Measurements from ENCODE around the gene AGFG2.
"Not testable (repeated sequence)": the region's sequence is repeated elsewhere in the genome, so short reads cannot be mapped to it uniquely, and the experiment has no call there.

Gene AGFG2

DNA sequence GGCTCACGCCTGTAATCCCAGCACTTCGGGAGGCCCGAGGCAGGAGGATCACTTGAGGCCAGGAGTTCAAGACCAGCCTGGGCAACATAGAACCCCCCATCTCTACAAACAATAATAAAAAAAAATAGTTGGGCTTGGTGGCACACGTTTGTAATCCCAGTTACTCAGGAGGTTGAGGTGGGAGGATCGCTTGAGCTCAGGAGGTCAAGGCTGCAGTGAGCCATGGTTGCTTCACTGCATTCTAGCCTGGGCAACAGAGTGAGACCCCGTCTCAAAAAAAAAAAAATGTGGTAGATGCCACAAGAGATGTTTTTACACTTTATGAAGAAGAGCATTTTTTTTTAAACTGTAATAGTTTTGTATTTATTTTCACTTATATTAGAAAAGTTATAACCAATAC, 42.5 kb upstream of the AGFG2 start:
- no peaks in the 10 kb centered on the region for H3K36me3 ChIP-seq (ENCODE audit: control insufficient read depth in 2 of 2, insufficient read depth in 1 of 2, low read length in 2 of 2)
- H3K27ac ChIP-seq (ENCODE audit: extremely low read depth, low read depth, low read length) = no peak overlapping the region
- no peaks in the 10 kb centered on the region for H3K4me1 ChIP-seq (ENCODE audit: control insufficient read depth, insufficient read depth, low read length)
- H3K9me3 ChIP-seq (ENCODE audit: control insufficient read depth, insufficient read depth, low read depth, low read length) = no peaks in the 10 kb centered on the region
- TF ChIP-seq GLIS1 (tag by site-specific recombination; IDR thresholded peaks at IDR 0.05) = no peak
- TF ChIP-seq ZNF202 (tag by site-specific recombination; IDR thresholded peaks at IDR 0.05; ENCODE audit: borderline replicate concordance) = no peak
- TF ChIP-seq ZNF121 (tag by site-specific recombination; IDR thresholded peaks at IDR 0.05) = peak; percentile 36; the same call in 1 of the 2 replicates
- no peak overlapping the region for H3K4me3 ChIP-seq (ENCODE audit: low read depth, low read length)
- ChIA-PET POLR2A (interaction anchor here (0.7 kb wide), 1 partner anchor 59 kb away, joined by 4 read pairs; no protein-coding TSS in a partner anchor), CTCF (interaction anchor here (0.6 to 2.7 kb wide), 7 partner anchors 14 to 835 kb away, joined by 3 to 16 read pairs (median 4); partner anchors contain the start of gene NYAP1)

DNA sequence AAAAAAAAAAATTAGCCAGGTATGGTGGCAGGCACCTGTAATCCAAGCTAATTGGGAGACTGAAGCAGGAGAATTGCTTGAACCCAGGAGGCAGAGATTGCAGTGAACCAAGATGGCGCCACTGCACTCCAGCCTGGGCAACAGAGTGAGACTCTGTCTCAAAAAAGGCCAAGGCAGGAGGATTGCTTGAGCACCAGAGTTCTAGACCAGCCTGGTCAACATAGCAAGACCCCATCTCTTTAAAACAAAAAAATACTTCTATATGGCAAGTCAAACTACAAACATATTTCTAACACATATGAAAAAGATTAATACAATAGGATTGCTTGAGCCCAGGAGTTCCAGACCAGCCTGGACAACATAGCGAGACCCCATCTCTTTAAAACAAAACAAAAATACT, 38.3 kb upstream of the AGFG2 start:
- POLR2A ChIA-PET; H3K4me1 ChIP-seq (ENCODE audit: control insufficient read depth, insufficient read depth, low read length); H3K9me3 ChIP-seq (ENCODE audit: control insufficient read depth, insufficient read depth, low read depth, low read length); H3K27ac ChIP-seq (ENCODE audit: extremely low read depth, low read depth, low read length); H3K36me3 ChIP-seq (ENCODE audit: control insufficient read depth in 2 of 2, insufficient read depth in 1 of 2, low read length in 2 of 2); H3K4me3 ChIP-seq (ENCODE audit: low read depth, low read length): not testable (repeated sequence)
- CTCF ChIA-PET = interaction anchor here (0.6 to 0.7 kb wide), 3 partner anchors 32 to 367 kb away, joined by 3 to 4 read pairs (median 4); no protein-coding TSS in a partner anchor
- TF ChIP-seq ZNF121 (tag by site-specific recombination; IDR thresholded peaks at IDR 0.05) = peak; percentile 91

DNA sequence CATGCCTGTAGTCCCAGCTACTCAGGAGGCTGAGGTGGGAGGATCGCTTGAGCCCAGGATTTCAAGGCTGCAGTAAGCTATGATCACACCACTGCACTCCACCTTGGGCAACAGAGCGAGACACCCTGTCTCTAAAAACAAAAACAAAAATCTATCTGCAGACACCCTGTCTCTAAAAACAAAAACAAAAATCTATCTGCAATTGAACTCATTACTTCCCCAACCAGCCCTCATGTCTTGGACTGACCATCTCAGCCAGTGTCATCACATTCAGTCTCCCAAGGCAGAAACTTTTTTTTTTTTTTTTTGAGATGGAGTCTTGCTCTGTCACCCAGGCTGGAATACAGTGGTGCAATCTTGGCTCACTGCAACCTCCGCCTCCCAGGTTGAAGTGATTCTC, 35.0 kb upstream of the AGFG2 start:
- H3K9me3 ChIP-seq (ENCODE audit: control insufficient read depth, insufficient read depth, low read depth, low read length); H3K36me3 ChIP-seq (ENCODE audit: control insufficient read depth in 2 of 2, insufficient read depth in 1 of 2, low read length in 2 of 2); H3K4me1 ChIP-seq (ENCODE audit: control insufficient read depth, insufficient read depth, low read length); H3K4me3 ChIP-seq (ENCODE audit: low read depth, low read length); H3K27ac ChIP-seq (ENCODE audit: extremely low read depth, low read depth, low read length): not testable (repeated sequence)
- CTCF ChIA-PET = interaction anchor here (0.9 to 1.5 kb wide), 2 partner anchors 16 to 21 kb away, joined by 5 to 11 read pairs; no protein-coding TSS in a partner anchor
- POLR2A ChIA-PET = interaction anchor here (0.6 kb wide), 1 partner anchor 41 kb away, joined by 5 read pairs; no protein-coding TSS in a partner anchor
- TF ChIP-seq ZNF600 (tag by site-specific recombination; IDR thresholded peaks at IDR 0.05) = peak; percentile 61

GRCh38 chr7:100504887-100505611, 34.0 kb upstream of the AGFG2 start:
- POLR2A ChIA-PET = interaction anchor here (0.6 kb wide), 1 partner anchor 42 kb away, joined by 5 read pairs; no protein-coding TSS in a partner anchor
- H3K27ac ChIP-seq (ENCODE audit: extremely low read depth, low read depth, low read length) = no peak overlapping the region

More at GRCh38 chr7:100504887-100505611, 34.0 kb upstream of the AGFG2 start:
- Histone ChIP-seq H3K36me3 (ENCODE audit: control insufficient read depth in 2 of 2, insufficient read depth in 1 of 2, low read length in 2 of 2) (no peaks in the 10 kb centered on the region), H3K4me1 (ENCODE audit: control insufficient read depth, insufficient read depth, low read length) (no peaks in the 10 kb centered on the region), H3K4me3 (ENCODE audit: low read depth, low read length) (no peak overlapping the region), H3K9me3 (ENCODE audit: control insufficient read depth, insufficient read depth, low read depth, low read length) (no peaks in the 10 kb centered on the region)
- CTCF ChIA-PET = interaction anchor here (1.1 to 1.5 kb wide), 2 partner anchors 15 to 23 kb away, joined by 5 to 8 read pairs; no protein-coding TSS in a partner anchor
- TF ChIP-seq, protein P1, sequence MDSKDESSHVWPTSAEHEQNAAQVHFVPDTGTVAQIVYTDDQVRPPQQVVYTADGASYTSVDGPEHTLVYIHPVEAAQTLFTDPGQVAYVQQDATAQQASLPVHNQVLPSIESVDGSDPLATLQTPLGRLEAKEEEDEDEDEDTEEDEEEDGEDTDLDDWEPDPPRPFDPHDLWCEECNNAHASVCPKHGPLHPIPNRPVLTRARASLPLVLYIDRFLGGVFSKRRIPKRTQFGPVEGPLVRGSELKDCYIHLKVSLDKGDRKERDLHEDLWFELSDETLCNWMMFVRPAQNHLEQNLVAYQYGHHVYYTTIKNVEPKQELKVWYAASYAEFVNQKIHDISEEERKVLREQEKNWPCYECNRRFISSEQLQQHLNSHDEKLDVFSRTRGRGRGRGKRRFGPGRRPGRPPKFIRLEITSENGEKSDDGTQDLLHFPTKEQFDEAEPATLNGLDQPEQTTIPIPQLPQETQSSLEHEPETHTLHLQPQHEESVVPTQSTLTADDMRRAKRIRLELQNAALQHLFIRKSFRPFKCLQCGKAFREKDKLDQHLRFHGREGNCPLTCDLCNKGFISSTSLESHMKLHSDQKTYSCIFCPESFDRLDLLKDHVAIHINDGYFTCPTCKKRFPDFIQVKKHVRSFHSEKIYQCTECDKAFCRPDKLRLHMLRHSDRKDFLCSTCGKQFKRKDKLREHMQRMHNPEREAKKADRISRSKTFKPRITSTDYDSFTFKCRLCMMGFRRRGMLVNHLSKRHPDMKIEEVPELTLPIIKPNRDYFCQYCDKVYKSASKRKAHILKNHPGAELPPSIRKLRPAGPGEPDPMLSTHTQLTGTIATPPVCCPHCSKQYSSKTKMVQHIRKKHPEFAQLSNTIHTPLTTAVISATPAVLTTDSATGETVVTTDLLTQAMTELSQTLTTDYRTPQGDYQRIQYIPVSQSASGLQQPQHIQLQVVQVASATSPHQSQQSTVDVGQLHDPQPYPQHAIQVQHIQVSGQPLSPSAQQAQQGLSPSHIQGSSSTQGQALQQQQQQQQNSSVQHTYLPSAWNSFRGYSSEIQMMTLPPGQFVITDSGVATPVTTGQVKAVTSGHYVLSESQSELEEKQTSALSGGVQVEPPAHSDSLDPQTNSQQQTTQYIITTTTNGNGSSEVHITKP (tag by site-specific recombination; IDR thresholded peaks at IDR 0.05) = peak; percentile 61
- peak; percentile 93 for TF ChIP-seq ZNF768 (tag by site-specific recombination; IDR thresholded peaks at IDR 0.05)
- TF ChIP-seq ZBTB17 (tag by site-specific recombination; IDR thresholded peaks at IDR 0.05) = peak; percentile 87
- TF ChIP-seq ZNF777 (tag by site-specific recombination; IDR thresholded peaks at IDR 0.05; ENCODE audit: borderline replicate concordance) = no peak
- TF ChIP-seq ZNF549 (tag by site-specific recombination; IDR thresholded peaks at IDR 0.05) = no peak
